ENCODE data around the gene KIAA0513. TPM values are rescaled to one million over a fixed set of nuclear protein-coding genes. Genes with fewer than 3 reads are reported as not detected.

Gene KIAA0513
- total and polyA plus RNA-seq, 2 of the 13 experiments (the other 11 are each of a cell fraction or from before 2014, with no cell fraction given): 1.8 TPM

GRCh38 chr16:85098565-85098964 lies 71.0 kb downstream of the KIAA0513 start:
- in situ Hi-C loops (cut with HindIII; ENCODE audit: extremely low pct_ligation_motif_present, low pct_unique_long_range_greater_than_20kb): no loop called here
- H3K9ac ChIP-seq (ENCODE audit: insufficient read depth, low read depth, low read length): no peak overlapping the region
- POLR2A ChIA-PET: no interaction called here
- H4K20me1 ChIP-seq (ENCODE audit: insufficient read depth, low read length): no peaks in the 10 kb centered on the region
- TF ChIP-seq CEBPG (CRISPR knock-in tag; IDR thresholded peaks at IDR 0.05) (peak; percentile 81), ZNF639 (CRISPR knock-in tag; conservative IDR thresholded peaks at IDR 0.05) (no peak), CEBPB (IDR thresholded peaks at IDR 0.05; ENCODE audit: borderline replicate concordance, low read depth, low read length) (peak; percentile 96)
- no peak overlapping the region for H3K4me2 ChIP-seq (ENCODE audit: low read depth, low read length)
- FAIRE-seq (no peak), ATAC-seq (no peak), DNase-seq (ENCODE audit: low spot score) (no peak)
- WGBS (ENCODE audit: low lambda C conversion rate): 44% methylated on average over 10 of the region's 10 CpGs
- H3K9me3 ChIP-seq (ENCODE audit: low read length): no peaks in the 10 kb centered on the region
- no peaks in the 10 kb centered on the region for H3K79me2 ChIP-seq (ENCODE audit: insufficient read depth, low read length)
- no peaks in the 10 kb centered on the region for H3K4me1 ChIP-seq (ENCODE audit: insufficient read depth, low read length)
- CTCF ChIA-PET (ENCODE audit: low intra/inter-chr PET ratio, low total read pairs): no interaction called here
- H3K36me3 ChIP-seq (replicated peaks in 1 of 2; ENCODE audit: control insufficient read depth in 1 of 2, insufficient read depth in 2 of 2, low read length in 2 of 2): no peaks in the 10 kb centered on the region
- H2AFZ ChIP-seq (ENCODE audit: low read length): no peak overlapping the region
- intact Hi-C loops (cut with micrococcal nuclease; ENCODE audit: unreplicated experiment): no loop called here
- H3K27me3 ChIP-seq (ENCODE audit: control insufficient read depth in 1 of 2, insufficient read depth in 2 of 2, low read length in 2 of 2): peaks cover 4 to 77% of the 10 kb centered on the region in 2 experiments
- no peak overlapping the region for H3K27ac ChIP-seq (ENCODE audit: extremely low read length, insufficient read depth, low read length)
- no peak overlapping the region for H3K4me3 ChIP-seq (replicated peaks in 1 of 3; ENCODE audit: insufficient read depth in 1 of 3, low read depth in 2 of 3, low read length in 3 of 3)
- BruUV-seq (replicated peaks): no TSS peak

GRCh38 chr16:85100265-85100664 lies 72.7 kb downstream of the KIAA0513 start:
- TF ChIP-seq ATAD3A (CRISPR knock-in tag; IDR thresholded peaks at IDR 0.05) (no peak), ZNF629 (CRISPR knock-in tag; conservative IDR thresholded peaks at IDR 0.05) (0 out of 2 replicates have a peak, but pooled peaks have one; percentile 13)
- Histone ChIP-seq H3K4me3 (replicated peaks in 1 of 3; ENCODE audit: insufficient read depth in 1 of 3, low read depth in 2 of 3, low read length in 3 of 3) (no peak overlapping the region), H3K9me3 (ENCODE audit: low read length) (no peaks in the 10 kb centered on the region), H3K79me2 (ENCODE audit: insufficient read depth, low read length) (no peaks in the 10 kb centered on the region), H3K9ac (ENCODE audit: insufficient read depth, low read depth, low read length) (no peak overlapping the region), H2AFZ (ENCODE audit: low read length) (no peak overlapping the region), H4K20me1 (ENCODE audit: insufficient read depth, low read length) (no peaks in the 10 kb centered on the region), H3K27me3 (ENCODE audit: control insufficient read depth in 1 of 2, insufficient read depth in 2 of 2, low read length in 2 of 2) (peaks cover 2 to 70% of the 10 kb centered on the region in 2 experiments), H3K27ac (ENCODE audit: extremely low read length, insufficient read depth, low read length) (no peak overlapping the region), H3K4me2 (ENCODE audit: low read depth, low read length) (no peak overlapping the region), H3K36me3 (replicated peaks in 1 of 2; ENCODE audit: control insufficient read depth in 1 of 2, insufficient read depth in 2 of 2, low read length in 2 of 2) (no peaks in the 10 kb centered on the region), H3K4me1 (ENCODE audit: insufficient read depth, low read length) (no peaks in the 10 kb centered on the region)
- BruUV-seq (replicated peaks): no TSS peak
- ChIA-PET CTCF (ENCODE audit: low intra/inter-chr PET ratio, low total read pairs) (no interaction called here), POLR2A (no interaction called here)
- in situ Hi-C loops (cut with HindIII; ENCODE audit: extremely low pct_ligation_motif_present, low pct_unique_long_range_greater_than_20kb): no loop called here
- FAIRE-seq (no peak), DNase-seq (ENCODE audit: low spot score) (no peak), ATAC-seq (no peak)
- 69% methylated on average over 10 of the region's 10 CpGs for WGBS (ENCODE audit: low lambda C conversion rate)
- intact Hi-C loops (cut with micrococcal nuclease; ENCODE audit: unreplicated experiment): no loop called here

Data from HepG2 (cell line).